H9 (cell line): ENCODE results near the gene L3MBTL1. TPM values are rescaled to one million over a fixed set of nuclear protein-coding genes. Genes with fewer than 3 reads are reported as not detected.
A peak's percentile ranks its signal among the peaks of the same experiment; 100 is the strongest.

ENCODE experiments used
- DNase-seq: peaks from one replicate; pipeline ENCODE4 v3.0.0-alpha.2; 2017
- H2AFZ ChIP-seq: one replicate; pipeline ENCODE4 v1.6.1; 2013; ENCODE audit warnings: mild to moderate bottlenecking, low read length, control low read depth, moderate library complexity
- H2AK5ac ChIP-seq: 2 replicates; pipeline ENCODE4 v1.6.1; 2013; ENCODE audit warnings: low read length, control low read depth, mixed read lengths; ENCODE audit not compliant: insufficient read length
- H2BK120ac ChIP-seq: one replicate; pipeline ENCODE4 v1.6.1; 2013; ENCODE audit warnings: low read depth, mild to moderate bottlenecking, low read length, control low read depth, inconsistent platforms; ENCODE audit not compliant: poor library complexity, severe bottlenecking
- H2BK12ac ChIP-seq: 2 replicates; pipeline ENCODE4 v1.6.1; 2013; ENCODE audit warnings: low read length, control low read depth, mixed read lengths, low read depth; ENCODE audit not compliant: insufficient read length
- H2BK15ac ChIP-seq: 2 replicates; pipeline ENCODE4 v1.6.1; 2013; ENCODE audit warnings: low read depth, low read length, control low read depth
- H2BK20ac ChIP-seq: one replicate; pipeline ENCODE4 v1.6.1; 2013; ENCODE audit warnings: low read depth, mild to moderate bottlenecking, low read length, control low read depth, inconsistent platforms; ENCODE audit not compliant: poor library complexity, severe bottlenecking
- H2BK5ac ChIP-seq: 2 replicates; pipeline ENCODE4 v1.6.1; 2013; ENCODE audit warnings: low read length, control low read depth, mixed read lengths; ENCODE audit not compliant: insufficient read length
- H3K14ac ChIP-seq: 2 replicates; pipeline ENCODE4 v1.6.1; 2013; ENCODE audit warnings: low read length, control low read depth; ENCODE audit not compliant: insufficient read depth
- H3K18ac ChIP-seq: 2 replicates; pipeline ENCODE4 v1.6.1; 2013; ENCODE audit warnings: low read depth, mild to moderate bottlenecking, mixed read lengths, low read length, control low read depth; ENCODE audit not compliant: insufficient read length
- H3K23ac ChIP-seq: 2 replicates; pipeline ENCODE4 v1.6.1; 2013; ENCODE audit warnings: low read length, control low read depth, mixed read lengths, low read depth; ENCODE audit not compliant: insufficient read length
- H3K23me2 ChIP-seq: 2 replicates; pipeline ENCODE4 v1.6.1; 2013; ENCODE audit warnings: low read depth, mild to moderate bottlenecking, mixed read lengths, low read length, control low read depth; ENCODE audit not compliant: insufficient read length, poor library complexity, severe bottlenecking
- H3K27ac ChIP-seq: 2 replicates; pipeline ENCODE4 v1.5.1; 2013; ENCODE audit warnings: low read length, control low read depth, mixed read lengths, low read depth; ENCODE audit not compliant: insufficient read length
- H3K27me3 ChIP-seq: 2 replicates; pipeline ENCODE4 v1.6.1; 2013; ENCODE audit warnings: low read length, control low read depth, inconsistent platforms; ENCODE audit not compliant: insufficient read depth
- H3K4ac ChIP-seq: 2 replicates; pipeline ENCODE4 v1.6.1; 2013; ENCODE audit warnings: low read depth, mild to moderate bottlenecking, control low read depth, inconsistent platforms, low read length, moderate library complexity
- H3K4me1 ChIP-seq: 2 replicates; pipeline ENCODE4 v1.6.1; 2013; ENCODE audit warnings: low read length, control low read depth, inconsistent platforms; ENCODE audit not compliant: insufficient read depth
- H3K4me2 ChIP-seq: 2 replicates; pipeline ENCODE4 v1.6.1; 2013; ENCODE audit warnings: low read length, control low read depth, mixed read lengths; ENCODE audit not compliant: insufficient read length, insufficient read depth
- H3K56ac ChIP-seq: 2 replicates; pipeline ENCODE4 v1.6.1; 2013; ENCODE audit warnings: low read depth, mild to moderate bottlenecking, mixed read lengths, low read length, control low read depth; ENCODE audit not compliant: insufficient read length
- H3K79me1 ChIP-seq: 2 replicates; pipeline ENCODE4 v1.6.1; 2013; ENCODE audit warnings: low read depth, mild to moderate bottlenecking, moderate library complexity, low read length, control low read depth, inconsistent platforms; ENCODE audit not compliant: insufficient read depth, poor library complexity, severe bottlenecking
- H3K79me2 ChIP-seq: 2 replicates; pipeline ENCODE4 v1.6.1; 2013; ENCODE audit warnings: low read length, control low read depth, inconsistent platforms; ENCODE audit not compliant: insufficient read depth
- H3K9ac ChIP-seq: 2 replicates; pipeline ENCODE4 v1.6.1; 2013; ENCODE audit warnings: low read length, control low read depth, mixed read lengths; ENCODE audit not compliant: insufficient read length; ENCODE audit errors: extremely low read depth
- H3K9me3 ChIP-seq: one replicate; pipeline ENCODE4 v1.6.1; 2013; ENCODE audit warnings: low read depth, low read length, inconsistent platforms; ENCODE audit not compliant: control insufficient read depth
- H3T11ph ChIP-seq: one replicate; pipeline ENCODE4 v1.6.1; 2013; ENCODE audit warnings: mild to moderate bottlenecking, low read length, control low read depth, inconsistent platforms
- H4K20me1 ChIP-seq: one replicate; pipeline ENCODE4 v1.6.1; 2013; ENCODE audit not compliant: control insufficient read depth, insufficient read length, insufficient read depth
- H4K5ac ChIP-seq: 2 replicates; pipeline ENCODE4 v1.6.1; 2013; ENCODE audit warnings: low read depth, mild to moderate bottlenecking, mixed read lengths, low read length, control low read depth; ENCODE audit not compliant: insufficient read length
- H4K8ac ChIP-seq: replicated peaks from 2 replicates; pipeline ENCODE4 v1.6.1; 2013; ENCODE audit warnings: low read length, control low read depth, mixed read lengths, low read depth; ENCODE audit not compliant: insufficient read length
- H4K91ac ChIP-seq: 2 replicates; pipeline ENCODE4 v1.6.1; 2013; ENCODE audit warnings: low read depth, mild to moderate bottlenecking, moderate library complexity, mixed read lengths, low read length, control low read depth; ENCODE audit not compliant: insufficient read length
- H3K27ac Mint-ChIP-seq, 3 experiments: 2 replicates in 2 of 3; 3 replicates in 1 of 3; pipeline ENCODE4 v1.8.0; 2020 to 2021; ENCODE audit warnings: mixed read lengths in 3 of 3, mild to moderate bottlenecking in 1 of 3, moderate library complexity in 1 of 3
- H3K27me3 Mint-ChIP-seq: 2 replicates; pipeline ENCODE4 v1.8.0; 2021; ENCODE audit warnings: low read depth, mild to moderate bottlenecking, moderate library complexity, mixed read lengths
- H3K36me3 Mint-ChIP-seq, 3 experiments: 2 replicates in 2 of 3; 3 replicates in 1 of 3; pipeline ENCODE4 v1.8.0; 2020 to 2021; ENCODE audit warnings: low read depth in 3 of 3, mixed read lengths in 3 of 3; ENCODE audit not compliant: insufficient read depth in 1 of 3
- H3K4me1 Mint-ChIP-seq, 2 experiments: 2 replicates each; pipeline ENCODE4 v1.8.0; 2020; ENCODE audit warnings: mixed read lengths in 2 of 2
- H3K4me3 Mint-ChIP-seq, 2 experiments: 2 replicates in 1 of 2; 3 replicates in 1 of 2; pipeline ENCODE4 v1.8.0; 2020 to 2021; ENCODE audit warnings: mild to moderate bottlenecking in 2 of 2, mixed read lengths in 2 of 2, moderate library complexity in 1 of 2
- H3K9me3 Mint-ChIP-seq, 2 experiments: 2 replicates in 1 of 2; 3 replicates in 1 of 2; pipeline ENCODE4 v1.8.0; 2020; ENCODE audit warnings: mild to moderate bottlenecking in 2 of 2, mixed read lengths in 2 of 2, moderate library complexity in 1 of 2
- WGBS: extraction: QIAGEN DNeasy Blood & Tissue Kit; methylation state at CpG from one replicate; pipeline ENCODE4 v1.1.7; 2013; ENCODE audit warnings: missing lambda C conversion rate, low lambda C conversion rate, mixed read lengths; ENCODE audit not compliant: insufficient read length; ENCODE audit errors: extremely low coverage; 5-methylcytosine and 5-hydroxymethylcytosine counted together
- total RNA-seq: library from RNA; stranded (reverse); gene quantifications from 2 replicates; pipeline ENCODE4 v1.2.1, GENCODE V29; 2021
- TF ChIP-seq, protein P1 (sequence below): fragments of 200-600 bp; sonication (generic); conservative IDR thresholded peaks from 3 replicates; pipeline ENCODE4 v1.8.0; 2021; ENCODE audit warnings: antibody characterized with exemption, mild to moderate bottlenecking

The L3MBTL1 gene
- total RNA-seq, 1 experiment from 2014 or later: 19.9 TPM

DNA sequence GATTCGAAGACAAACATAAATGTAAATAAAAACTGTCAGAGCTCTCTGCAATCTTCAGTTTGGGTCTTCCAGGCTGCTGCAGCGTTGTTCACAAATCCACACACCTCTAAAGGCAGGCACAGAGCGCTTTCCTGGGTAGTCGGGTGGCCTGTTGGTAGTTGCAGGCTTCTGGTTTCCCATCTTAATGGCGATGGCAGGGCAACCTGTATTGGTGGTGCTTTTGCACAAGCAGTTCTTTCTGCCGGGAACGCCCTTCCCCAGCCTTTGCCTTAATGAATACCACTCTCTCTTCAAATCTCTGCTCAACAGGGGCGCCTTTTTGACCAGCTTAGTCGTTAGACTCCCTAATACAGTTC, 82.5 kb downstream of the L3MBTL1 start:
- peaks cover 2% of the 10 kb centered on the region; the same call in 1 of the 2 replicates for H3K27me3 Mint-ChIP-seq
- no peak overlapping the region for H3K23ac ChIP-seq
- no peak overlapping the region for H2BK120ac ChIP-seq
- no peaks in the 10 kb centered on the region for H3K9me3 ChIP-seq
- no peaks in the 10 kb centered on the region for H3K27me3 ChIP-seq
- H2BK15ac ChIP-seq: no peak overlapping the region
- H4K91ac ChIP-seq: no peak overlapping the region
- H3K14ac ChIP-seq: no peak overlapping the region
- H2BK5ac ChIP-seq: no peak overlapping the region
- no peak overlapping the region for H3T11ph ChIP-seq
- H3K27ac Mint-ChIP-seq: peak overlapping the region; percentile 95 to 99 (median 99)
- no CpG with 5 or more reads among the region's 9 CpGs for WGBS
- H4K5ac ChIP-seq: no peak overlapping the region
- no peaks in the 10 kb centered on the region; the same call in 1 of the 2 replicates for H3K79me2 ChIP-seq
- no peak overlapping the region for H3K27ac ChIP-seq
- H4K20me1 ChIP-seq: no peaks in the 10 kb centered on the region
- peaks cover 6% of the 10 kb centered on the region for H3K23me2 ChIP-seq
- no peak overlapping the region for H3K4ac ChIP-seq
- TF ChIP-seq, protein P1, sequence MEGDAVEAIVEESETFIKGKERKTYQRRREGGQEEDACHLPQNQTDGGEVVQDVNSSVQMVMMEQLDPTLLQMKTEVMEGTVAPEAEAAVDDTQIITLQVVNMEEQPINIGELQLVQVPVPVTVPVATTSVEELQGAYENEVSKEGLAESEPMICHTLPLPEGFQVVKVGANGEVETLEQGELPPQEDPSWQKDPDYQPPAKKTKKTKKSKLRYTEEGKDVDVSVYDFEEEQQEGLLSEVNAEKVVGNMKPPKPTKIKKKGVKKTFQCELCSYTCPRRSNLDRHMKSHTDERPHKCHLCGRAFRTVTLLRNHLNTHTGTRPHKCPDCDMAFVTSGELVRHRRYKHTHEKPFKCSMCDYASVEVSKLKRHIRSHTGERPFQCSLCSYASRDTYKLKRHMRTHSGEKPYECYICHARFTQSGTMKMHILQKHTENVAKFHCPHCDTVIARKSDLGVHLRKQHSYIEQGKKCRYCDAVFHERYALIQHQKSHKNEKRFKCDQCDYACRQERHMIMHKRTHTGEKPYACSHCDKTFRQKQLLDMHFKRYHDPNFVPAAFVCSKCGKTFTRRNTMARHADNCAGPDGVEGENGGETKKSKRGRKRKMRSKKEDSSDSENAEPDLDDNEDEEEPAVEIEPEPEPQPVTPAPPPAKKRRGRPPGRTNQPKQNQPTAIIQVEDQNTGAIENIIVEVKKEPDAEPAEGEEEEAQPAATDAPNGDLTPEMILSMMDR: no peak
- H3K4me1 Mint-ChIP-seq: peaks cover 11 to 18% of the 10 kb centered on the region in 2 experiments
- H3K36me3 Mint-ChIP-seq: peaks cover 8 to 10% (median 9%) of the 10 kb centered on the region in 3 experiments; a peak in 6 of 7 replicates
- H3K18ac ChIP-seq: no peak overlapping the region
- no peak overlapping the region for H2AFZ ChIP-seq
- H4K8ac ChIP-seq: no peak overlapping the region
- no peak overlapping the region for H2BK12ac ChIP-seq
- peak overlapping the region; percentile 33 for H3K9ac ChIP-seq
- H3K4me3 Mint-ChIP-seq: peak overlapping the region; percentile 82 to 92
- no peaks in the 10 kb centered on the region; the same call in 1 of the 2 replicates for H3K4me1 ChIP-seq
- no peak overlapping the region for H3K56ac ChIP-seq
- H3K9me3 Mint-ChIP-seq: no peaks in the 10 kb centered on the region; a peak in 1 of 5 replicates
- peak; percentile 41 for DNase-seq
- peaks cover 3% of the 10 kb centered on the region for H3K79me1 ChIP-seq
- peak overlapping the region; percentile 74 for H3K4me2 ChIP-seq
- H2AK5ac ChIP-seq: no peak overlapping the region
- no peak overlapping the region for H2BK20ac ChIP-seq
